Measurements from ENCODE around the gene KRTAP12-2.

KRTAP12-2 gene

DNA sequence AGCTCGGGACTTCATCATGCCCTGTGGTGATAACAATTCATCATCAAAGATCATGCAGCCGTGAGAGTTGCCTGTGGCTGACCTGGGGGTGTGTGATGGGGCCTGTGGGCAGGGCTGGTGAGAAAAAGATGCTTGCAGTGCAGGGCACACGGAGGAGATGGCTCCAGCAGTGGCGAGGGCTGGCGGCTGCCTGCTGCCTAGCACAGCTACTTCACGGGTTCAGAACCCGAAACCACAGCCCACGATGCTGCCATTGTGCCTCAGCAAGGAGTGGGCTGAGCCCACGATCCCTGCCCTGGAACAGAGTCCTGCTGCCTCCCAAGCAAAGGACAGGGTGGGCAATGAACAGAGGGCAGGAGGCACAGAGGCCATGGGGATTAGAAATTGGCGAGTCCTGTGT lies 40.5 kb downstream of the KRTAP12-2 start:
- H3K36me3 Mint-ChIP-seq (ENCODE audit: low read depth): peaks cover 12% of the 10 kb centered on the region
- no peak overlapping the region for H3K27ac Mint-ChIP-seq
- H3K27me3 Mint-ChIP-seq (ENCODE audit: low read depth): peaks cover 3% of the 10 kb centered on the region
- no peak for DNase-seq (ENCODE audit: low spot score)
- H3K9me3 Mint-ChIP-seq: peaks cover 52% of the 10 kb centered on the region
- H3K4me3 Mint-ChIP-seq: no peak overlapping the region
- peaks cover 6% of the 10 kb centered on the region for H3K4me1 Mint-ChIP-seq (ENCODE audit: low read depth)

GRCh38 chr21:44625756-44626155 lies 41.0 kb downstream of the KRTAP12-2 start:
- Mint-ChIP-seq H3K27ac (no peak overlapping the region), H3K27me3 (ENCODE audit: low read depth) (peaks cover 3% of the 10 kb centered on the region), H3K9me3 (peaks cover 49% of the 10 kb centered on the region), H3K36me3 (ENCODE audit: low read depth) (peaks cover 10% of the 10 kb centered on the region), H3K4me1 (ENCODE audit: low read depth) (peaks cover 6% of the 10 kb centered on the region), H3K4me3 (no peak overlapping the region)
- DNase-seq (ENCODE audit: low spot score): no peak

DNA sequence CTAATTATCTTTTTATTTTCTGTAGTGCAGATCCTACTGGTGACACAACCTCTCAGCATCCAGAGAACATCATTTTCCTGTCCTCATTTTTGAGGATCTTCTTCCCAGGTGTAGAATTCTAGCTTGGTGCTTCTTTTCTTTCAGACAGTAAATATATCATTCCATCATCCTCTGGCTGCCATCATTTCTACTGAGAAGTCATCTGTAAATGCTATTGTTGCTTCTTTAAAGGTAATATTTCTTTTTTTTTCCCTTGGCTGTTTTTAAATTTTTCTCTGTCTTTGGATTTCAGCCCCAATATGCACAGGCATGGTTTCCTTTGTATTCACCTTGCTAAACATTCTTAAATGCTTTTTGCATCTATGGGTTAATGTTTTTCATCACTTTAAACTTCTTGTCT lies 43.2 kb downstream of the KRTAP12-2 start:
- Mint-ChIP-seq H3K36me3 (ENCODE audit: low read depth) (peaks cover 26% of the 10 kb centered on the region), H3K27me3 (ENCODE audit: low read depth) (peaks cover 3% of the 10 kb centered on the region), H3K9me3 (peaks cover 60% of the 10 kb centered on the region), H3K27ac (no peak overlapping the region), H3K4me1 (ENCODE audit: low read depth) (peaks cover 8% of the 10 kb centered on the region), H3K4me3 (no peak overlapping the region)
- no peak for DNase-seq (ENCODE audit: low spot score)

DNA sequence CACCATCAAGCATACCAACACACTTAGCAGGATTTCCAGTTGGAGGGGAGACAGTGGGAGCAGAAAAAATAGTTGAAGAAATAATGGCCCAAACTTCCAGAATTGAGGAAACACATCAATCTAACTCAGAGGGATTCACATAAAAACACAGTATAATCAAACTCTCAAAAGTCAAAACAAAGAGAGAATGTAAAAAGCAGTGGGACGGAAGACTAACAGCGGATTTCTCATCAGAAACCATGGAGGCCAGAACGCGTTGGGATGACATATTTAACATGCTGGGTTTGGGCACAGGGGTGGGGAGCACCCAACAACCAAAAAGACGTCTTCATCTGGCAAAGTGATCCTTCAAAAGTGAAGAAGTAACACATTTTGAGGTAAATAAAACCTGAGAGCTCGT lies 46.8 kb downstream of the KRTAP12-2 start:
- H3K27ac Mint-ChIP-seq: no peak overlapping the region
- H3K4me1 Mint-ChIP-seq (ENCODE audit: low read depth): peaks cover 9% of the 10 kb centered on the region
- H3K36me3 Mint-ChIP-seq (ENCODE audit: low read depth): peaks cover 30% of the 10 kb centered on the region
- peaks cover 3% of the 10 kb centered on the region for H3K27me3 Mint-ChIP-seq (ENCODE audit: low read depth)
- H3K9me3 Mint-ChIP-seq: peaks cover 63% of the 10 kb centered on the region
- no peak overlapping the region for H3K4me3 Mint-ChIP-seq
- DNase-seq (ENCODE audit: low spot score): no peak

- peak overlapping the region; percentile 62 for H3K4me3 Mint-ChIP-seq
- peaks cover 9% of the 10 kb centered on the region for H3K4me1 Mint-ChIP-seq (ENCODE audit: low read depth)
- peaks cover 53% of the 10 kb centered on the region for H3K9me3 Mint-ChIP-seq
- H3K27ac Mint-ChIP-seq: peak overlapping the region; percentile 73
- peaks cover 26% of the 10 kb centered on the region for H3K36me3 Mint-ChIP-seq (ENCODE audit: low read depth)
- H3K27me3 Mint-ChIP-seq (ENCODE audit: low read depth): peaks cover under 1% of the 10 kb centered on the region
- DNase-seq (ENCODE audit: low spot score): peak; percentile 15
Observed at GRCh38 chr21:44618909-44619308, 47.8 kb downstream of the KRTAP12-2 start.

DNA sequence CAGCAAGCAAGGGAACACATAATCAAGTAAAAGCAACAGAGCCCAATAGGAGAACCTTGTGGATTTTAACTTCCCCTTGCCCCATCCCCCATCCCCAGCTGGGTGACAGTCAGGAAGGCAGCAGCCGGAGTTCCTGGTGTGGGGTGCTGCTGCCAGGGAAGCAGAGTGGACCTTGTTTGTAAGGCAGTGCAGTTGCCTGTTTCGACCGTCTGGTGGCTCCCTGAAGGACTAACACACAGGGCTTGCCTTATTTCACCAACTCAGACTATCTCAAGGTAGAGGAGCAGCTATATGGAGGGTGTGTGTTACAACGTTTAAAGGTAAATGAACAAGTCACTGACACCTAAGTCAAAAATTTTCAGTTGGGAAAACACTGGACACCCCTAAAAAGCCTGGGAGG lies 48.2 kb downstream of the KRTAP12-2 start:
- Mint-ChIP-seq H3K4me3 (peak overlapping the region; percentile 62), H3K27ac (peak overlapping the region; percentile 73), H3K27me3 (ENCODE audit: low read depth) (no peaks in the 10 kb centered on the region), H3K36me3 (ENCODE audit: low read depth) (peaks cover 26% of the 10 kb centered on the region), H3K9me3 (peaks cover 49% of the 10 kb centered on the region), H3K4me1 (ENCODE audit: low read depth) (peaks cover 9% of the 10 kb centered on the region)
- DNase-seq (ENCODE audit: low spot score): no peak

- Mint-ChIP-seq H3K36me3 (ENCODE audit: low read depth) (peaks cover 23% of the 10 kb centered on the region), H3K27me3 (ENCODE audit: low read depth) (no peaks in the 10 kb centered on the region), H3K27ac (no peak overlapping the region), H3K9me3 (peaks cover 39% of the 10 kb centered on the region), H3K4me1 (ENCODE audit: low read depth) (peaks cover 9% of the 10 kb centered on the region), H3K4me3 (no peak overlapping the region)
- DNase-seq (ENCODE audit: low spot score): no peak
Observed at GRCh38 chr21:44617071-44617501, 49.6 kb downstream of the KRTAP12-2 start.

- H3K36me3 Mint-ChIP-seq (ENCODE audit: low read depth): peaks cover 23% of the 10 kb centered on the region
- H3K27ac Mint-ChIP-seq: no peak overlapping the region
- peaks cover 34% of the 10 kb centered on the region for H3K9me3 Mint-ChIP-seq
- H3K27me3 Mint-ChIP-seq (ENCODE audit: low read depth): no peaks in the 10 kb centered on the region
- H3K4me1 Mint-ChIP-seq (ENCODE audit: low read depth): peaks cover 9% of the 10 kb centered on the region
- no peak overlapping the region for H3K4me3 Mint-ChIP-seq
- DNase-seq (ENCODE audit: low spot score): no peak
Observed at GRCh38 chr21:44616591-44616926, 50.2 kb downstream of the KRTAP12-2 start.
